Measurements from ENCODE around the gene NDRG3. TPM values are rescaled to one million over a fixed set of nuclear protein-coding genes. Genes with fewer than 3 reads are reported as not detected.

The NDRG3 gene
- total and polyA plus RNA-seq, 2 donors (not counting 3 experiments of a cell fraction or from before 2014, with no cell fraction given), result 25.7 to 27.7 TPM

GRCh38 chr20:36631646-36632045 is 114.2 kb downstream of the NDRG3 start:
- no peak overlapping the region for H3K9ac ChIP-seq (replicated peaks; ENCODE audit: extremely low read depth, insufficient read depth, low read length)
- no peaks in the 10 kb centered on the region for H4K20me1 ChIP-seq (replicated peaks; ENCODE audit: control insufficient read depth, extremely low read depth, insufficient read depth, low read length)
- H3K4me2 ChIP-seq (ENCODE audit: insufficient read depth, low read length), result no peak overlapping the region
- no peaks in the 10 kb centered on the region for H3K9me1 ChIP-seq (replicated peaks; ENCODE audit: control insufficient read depth, extremely low read depth, insufficient read depth, low read length)
- H3K27me3 ChIP-seq (ENCODE audit: control insufficient read depth in 2 of 2, insufficient read depth in 2 of 2, low read length in 2 of 2), result no peaks in the 10 kb centered on the region
- H3K4me3 ChIP-seq (replicated peaks in 1 of 3; ENCODE audit: insufficient read depth in 1 of 3, low read depth in 1 of 3, low read length in 3 of 3), result no peak overlapping the region
- POLR2A ChIA-PET, result no interaction called here
- no peaks in the 10 kb centered on the region for H3K36me3 ChIP-seq (ENCODE audit: control insufficient read depth in 2 of 2, extremely low read depth in 1 of 2, insufficient read depth in 2 of 2, low read length in 2 of 2)
- intact Hi-C loops (cut with micrococcal nuclease) (no loop called here), dilution Hi-C loops (cut with MboI; ENCODE audit: extremely low pct_ligation_motif_present, low sequenced_read_pairs) (no loop called here)
- BruUV-seq (replicated peaks), result no TSS peak
- FAIRE-seq, result no peak
- no peak for DNase-seq (ENCODE audit: low read depth, low spot score)
- no peaks in the 10 kb centered on the region for H3K79me2 ChIP-seq (ENCODE audit: control insufficient read depth, insufficient read depth, low read length)
- no peak for TF ChIP-seq CTCF (IDR thresholded peaks at IDR 0.05; ENCODE audit: extremely low read depth in 1 of 2, insufficient read depth in 1 of 2, low read depth in 1 of 2, low read length in 2 of 2)
- TF ChIP-seq JUN (IDR thresholded peaks at IDR 0.05; ENCODE audit: borderline replicate concordance, insufficient read depth, insufficient read length, low read depth), result no peak
- no peak for TF ChIP-seq GATA2 (IDR thresholded peaks at IDR 0.05; ENCODE audit: insufficient read depth, insufficient read length, low read depth, low read length)
- TF ChIP-seq POLR2A (IDR thresholded peaks at IDR 0.05; ENCODE audit: low read depth, low read length), result no peak
- TF ChIP-seq MYC (IDR thresholded peaks at IDR 0.05; ENCODE audit: low read depth, low read length), result no peak
- TF ChIP-seq EZH2 (IDR thresholded peaks at IDR 0.05; ENCODE audit: borderline replicate concordance, low read depth, low read length, severe bottlenecking), result no peak
- TF ChIP-seq MAX (IDR thresholded peaks at IDR 0.05; ENCODE audit: insufficient read depth, insufficient read length), result no peak
- TF ChIP-seq FOS (IDR thresholded peaks at IDR 0.05; ENCODE audit: borderline replicate concordance, insufficient read depth, low read length), result no peak
- TF ChIP-seq POLR2AphosphoS5 (IDR thresholded peaks at IDR 0.05; ENCODE audit: insufficient read depth, low read depth, low read length), result no peak
- H2AFZ ChIP-seq (ENCODE audit: low read depth, low read length), result no peak overlapping the region
- H3K9me3 ChIP-seq (replicated peaks; ENCODE audit: control insufficient read depth, insufficient read depth, low read length), result no peaks in the 10 kb centered on the region
- no peak overlapping the region for H3K27ac ChIP-seq (ENCODE audit: insufficient read depth, low read depth, low read length)
- CTCF ChIA-PET, result interaction anchor here (0.6 kb wide), 1 partner anchor 94 kb away, joined by 4 read pairs; no protein-coding TSS in a partner anchor
- no peaks in the 10 kb centered on the region for H3K4me1 ChIP-seq (ENCODE audit: control insufficient read depth, extremely low read depth, insufficient read depth, low read length)
